Measurements from ENCODE around the gene TNFRSF19.

Gene TNFRSF19

GRCh38 chr13:23623394-23623793, 53.2 kb downstream of the TNFRSF19 start:
- H3K4me3 ChIP-seq (ENCODE audit: low read depth, low read length), result no peak overlapping the region
- no peak for TF ChIP-seq CTCF (conservative IDR thresholded peaks at IDR 0.05; ENCODE audit: low read depth, low read length)
- DNase-seq (ENCODE audit: low read depth), result no peak

- no peak overlapping the region for H3K4me3 ChIP-seq (ENCODE audit: low read depth, low read length)
- TF ChIP-seq CTCF (conservative IDR thresholded peaks at IDR 0.05; ENCODE audit: low read depth, low read length), result no peak
- no peak for DNase-seq (ENCODE audit: low read depth)
Observed at GRCh38 chr13:23626700-23627099, 56.5 kb downstream of the TNFRSF19 start.

GRCh38 chr13:23627410-23627809, 57.2 kb downstream of the TNFRSF19 start:
- DNase-seq (ENCODE audit: low read depth), result no peak

GRCh38 chr13:23628250-23628649, 58.0 kb downstream of the TNFRSF19 start:
- no peak for DNase-seq (ENCODE audit: low read depth)
- no peak for TF ChIP-seq CTCF (conservative IDR thresholded peaks at IDR 0.05; ENCODE audit: low read depth, low read length)
- H3K4me3 ChIP-seq (ENCODE audit: low read depth, low read length), result no peak overlapping the region

More at GRCh38 chr13:23627410-23627809, 57.2 kb downstream of the TNFRSF19 start:
- TF ChIP-seq CTCF (conservative IDR thresholded peaks at IDR 0.05; ENCODE audit: low read depth, low read length), result no peak
- H3K4me3 ChIP-seq (ENCODE audit: low read depth, low read length), result no peak overlapping the region

- H3K4me3 ChIP-seq (ENCODE audit: low read depth, low read length), result no peak overlapping the region
- no peak for DNase-seq (ENCODE audit: low read depth)
- no peak for TF ChIP-seq CTCF (conservative IDR thresholded peaks at IDR 0.05; ENCODE audit: low read depth, low read length)
Observed at GRCh38 chr13:23628765-23629565, 58.8 kb downstream of the TNFRSF19 start.

GRCh38 chr13:23629566-23630272, 59.5 kb downstream of the TNFRSF19 start:
- H3K4me3 ChIP-seq (ENCODE audit: low read depth, low read length), result no peak overlapping the region
- no peak for TF ChIP-seq CTCF (conservative IDR thresholded peaks at IDR 0.05; ENCODE audit: low read depth, low read length)
- DNase-seq (ENCODE audit: low read depth), result no peak

Data from choroid plexus epithelial cell (primary cell).